Neutrophil (primary cell): Measurements from ENCODE around the gene AOPEP.

Experiments used
- H3K27ac ChIP-seq: fragments of 200-600 bp; sonication (generic); 2 replicates; pipeline ENCODE4 v1.5.1; 2016; ENCODE audit warnings: mild to moderate bottlenecking, moderate library complexity
- H3K27me3 ChIP-seq: fragments of 200-600 bp; sonication (generic); 2 replicates; pipeline ENCODE4 v1.6.0; 2016; ENCODE audit warnings: mild to moderate bottlenecking
- H3K36me3 ChIP-seq: fragments of 200-600 bp; sonication (generic); 2 replicates; pipeline ENCODE4 v1.5.1; 2017
- H3K4me1 ChIP-seq, 2 experiments: fragments of 200-600 bp in 1 of 2; sonication (generic) in 1 of 2; 1 replicate in 1 of 2; 2 replicates in 1 of 2; pipeline versions ENCODE4 v1.5.1 to v1.6.1; 2013 to 2016; ENCODE audit warnings: low read depth in 1 of 2, low read length in 1 of 2, mild to moderate bottlenecking in 1 of 2, moderate library complexity in 1 of 2; ENCODE audit not compliant: control insufficient read depth in 1 of 2, insufficient read depth in 1 of 2
- H3K4me3 ChIP-seq, 2 experiments: fragments of 200-600 bp in 1 of 2; sonication (generic) in 1 of 2; 1 replicate in 1 of 2; 2 replicates in 1 of 2; pipeline ENCODE4 v1.5.1; 2013 to 2016; ENCODE audit warnings: low read depth in 1 of 2, low read length in 1 of 2, mild to moderate bottlenecking in 1 of 2, moderate library complexity in 1 of 2
- H3K9me3 ChIP-seq: fragments of 200-600 bp; sonication (generic); 2 replicates; pipeline ENCODE4 v1.5.1; 2016
- TF ChIP-seq, protein P1 (sequence below): fragments of 200-600 bp; sonication (generic); IDR thresholded peaks from 2 replicates; pipeline ENCODE4 v1.5.1; 2016; ENCODE audit warnings: antibody characterized with exemption

AOPEP gene

DNA sequence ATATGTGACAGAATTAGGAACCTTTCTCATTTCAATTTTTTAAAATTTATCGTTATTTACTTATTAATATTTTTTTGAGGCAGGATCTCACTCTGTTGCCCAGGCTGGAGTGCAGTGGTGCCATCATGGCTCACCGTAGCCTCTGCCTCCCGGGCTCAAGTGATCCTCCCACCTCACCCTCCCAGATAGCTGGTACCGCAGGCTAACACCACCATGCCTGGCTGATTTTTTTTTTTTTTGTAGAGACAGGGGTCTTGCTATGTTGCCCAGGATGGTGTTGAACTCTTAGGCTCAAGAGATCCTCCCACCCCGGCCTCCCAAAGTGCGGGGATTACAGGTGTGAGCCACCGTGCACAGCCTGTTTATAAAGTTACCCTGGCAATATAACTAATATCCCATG lies 275.2 kb downstream of the AOPEP start:
- no peak overlapping the region for H3K27ac ChIP-seq
- peaks cover 77% of the 10 kb centered on the region for H3K27me3 ChIP-seq
- H3K4me1 ChIP-seq: peaks cover 9 to 11% of the 10 kb centered on the region in 2 experiments
- H3K4me3 ChIP-seq: no peak overlapping the region
- TF ChIP-seq, protein P1, sequence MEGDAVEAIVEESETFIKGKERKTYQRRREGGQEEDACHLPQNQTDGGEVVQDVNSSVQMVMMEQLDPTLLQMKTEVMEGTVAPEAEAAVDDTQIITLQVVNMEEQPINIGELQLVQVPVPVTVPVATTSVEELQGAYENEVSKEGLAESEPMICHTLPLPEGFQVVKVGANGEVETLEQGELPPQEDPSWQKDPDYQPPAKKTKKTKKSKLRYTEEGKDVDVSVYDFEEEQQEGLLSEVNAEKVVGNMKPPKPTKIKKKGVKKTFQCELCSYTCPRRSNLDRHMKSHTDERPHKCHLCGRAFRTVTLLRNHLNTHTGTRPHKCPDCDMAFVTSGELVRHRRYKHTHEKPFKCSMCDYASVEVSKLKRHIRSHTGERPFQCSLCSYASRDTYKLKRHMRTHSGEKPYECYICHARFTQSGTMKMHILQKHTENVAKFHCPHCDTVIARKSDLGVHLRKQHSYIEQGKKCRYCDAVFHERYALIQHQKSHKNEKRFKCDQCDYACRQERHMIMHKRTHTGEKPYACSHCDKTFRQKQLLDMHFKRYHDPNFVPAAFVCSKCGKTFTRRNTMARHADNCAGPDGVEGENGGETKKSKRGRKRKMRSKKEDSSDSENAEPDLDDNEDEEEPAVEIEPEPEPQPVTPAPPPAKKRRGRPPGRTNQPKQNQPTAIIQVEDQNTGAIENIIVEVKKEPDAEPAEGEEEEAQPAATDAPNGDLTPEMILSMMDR: no peak
- no peaks in the 10 kb centered on the region for H3K9me3 ChIP-seq
- H3K36me3 ChIP-seq: no peaks in the 10 kb centered on the region

DNA sequence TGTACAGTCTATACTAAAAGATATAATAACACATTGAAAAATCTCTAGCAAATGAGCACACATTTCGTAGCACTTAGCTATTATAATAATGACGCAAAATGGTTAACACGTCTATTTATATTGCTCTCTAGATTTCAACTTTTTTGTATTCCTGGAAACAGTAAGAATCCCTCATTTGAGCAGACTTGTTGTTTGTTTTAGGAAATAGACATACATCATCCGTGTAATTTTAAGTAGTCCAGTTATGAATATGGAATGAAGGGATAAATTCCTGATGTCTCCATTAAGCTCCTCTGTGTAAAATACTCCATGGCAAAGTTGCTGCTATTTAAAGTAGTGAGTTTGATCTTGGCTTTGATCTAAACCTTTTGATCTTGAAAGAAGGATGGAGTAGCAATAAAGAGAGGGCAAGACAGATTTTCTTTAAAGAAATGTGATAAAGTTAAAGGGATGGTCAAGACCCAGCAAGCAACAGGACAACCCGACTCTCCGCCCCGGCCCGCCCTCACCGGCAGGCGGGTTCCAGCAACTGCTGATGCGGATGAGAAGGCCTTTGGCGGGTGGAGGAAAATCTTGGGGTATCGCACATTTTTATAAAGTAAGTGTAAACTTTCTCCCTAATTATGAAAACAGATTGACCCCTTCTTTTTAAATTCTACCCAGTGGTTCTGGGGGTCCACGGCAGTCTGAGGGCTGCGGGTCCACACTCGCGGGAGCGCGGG lies 277.4 kb downstream of the AOPEP start:
- Histone ChIP-seq H3K4me3 (peak overlapping the region; percentile 31 to 45), H3K27ac (no peak overlapping the region), H3K27me3 (peaks cover 96% of the 10 kb centered on the region), H3K36me3 (no peaks in the 10 kb centered on the region), H3K9me3 (no peaks in the 10 kb centered on the region), H3K4me1 (peaks cover 9 to 11% of the 10 kb centered on the region in 2 experiments)
- TF ChIP-seq, protein P1: no peak

DNA sequence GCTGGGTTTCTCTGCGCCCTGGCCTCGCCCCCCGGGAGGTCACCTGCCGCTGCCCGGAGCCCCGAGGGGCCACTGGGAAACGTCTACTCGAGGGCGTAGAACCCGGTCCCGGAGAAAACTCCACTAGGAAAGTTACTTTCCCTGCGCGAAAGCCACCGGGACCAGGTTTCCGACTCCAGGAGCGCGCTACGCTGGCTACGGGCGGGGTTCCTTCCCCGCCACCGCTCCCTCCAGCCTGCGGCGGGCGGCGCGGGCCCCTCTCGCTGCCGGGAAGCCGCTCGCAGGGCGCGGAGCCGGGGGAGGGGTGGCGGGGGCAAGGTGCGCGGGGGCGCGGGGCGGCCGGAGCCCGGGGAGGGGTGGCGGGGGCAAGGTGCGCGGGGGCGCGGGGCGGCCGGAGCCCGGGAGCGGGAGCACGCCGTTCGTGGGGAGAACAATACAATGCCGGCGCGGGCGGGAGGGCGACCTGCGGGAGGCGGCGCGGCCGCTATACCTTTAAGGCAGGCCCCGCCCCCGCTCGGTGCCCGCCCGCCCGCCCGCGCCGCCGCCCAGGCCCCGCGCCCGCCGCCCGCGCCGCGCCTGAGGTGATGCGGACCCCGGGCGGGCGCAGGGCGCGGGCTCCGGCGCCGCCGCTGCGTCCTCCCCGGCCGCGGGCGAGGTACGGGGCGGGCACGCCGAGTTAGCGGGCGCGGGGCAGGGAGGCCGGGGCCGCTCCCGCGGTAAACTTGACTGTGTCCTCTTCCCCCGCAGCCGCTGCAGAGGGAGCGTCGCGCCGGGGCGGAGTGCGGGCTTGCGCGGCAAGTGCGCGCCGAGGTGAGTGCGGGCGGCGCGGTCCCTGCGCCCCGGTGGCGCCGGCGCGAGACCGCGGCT lies 278.1 kb downstream of the AOPEP start:
- Histone ChIP-seq H3K4me3 (peak overlapping the region; percentile 31 to 45), H3K4me1 (peaks cover 9 to 11% of the 10 kb centered on the region in 2 experiments), H3K27me3 (peaks cover 90% of the 10 kb centered on the region), H3K36me3 (no peaks in the 10 kb centered on the region), H3K27ac (no peak overlapping the region), H3K9me3 (no peaks in the 10 kb centered on the region)
- TF ChIP-seq, protein P1: no peak

DNA sequence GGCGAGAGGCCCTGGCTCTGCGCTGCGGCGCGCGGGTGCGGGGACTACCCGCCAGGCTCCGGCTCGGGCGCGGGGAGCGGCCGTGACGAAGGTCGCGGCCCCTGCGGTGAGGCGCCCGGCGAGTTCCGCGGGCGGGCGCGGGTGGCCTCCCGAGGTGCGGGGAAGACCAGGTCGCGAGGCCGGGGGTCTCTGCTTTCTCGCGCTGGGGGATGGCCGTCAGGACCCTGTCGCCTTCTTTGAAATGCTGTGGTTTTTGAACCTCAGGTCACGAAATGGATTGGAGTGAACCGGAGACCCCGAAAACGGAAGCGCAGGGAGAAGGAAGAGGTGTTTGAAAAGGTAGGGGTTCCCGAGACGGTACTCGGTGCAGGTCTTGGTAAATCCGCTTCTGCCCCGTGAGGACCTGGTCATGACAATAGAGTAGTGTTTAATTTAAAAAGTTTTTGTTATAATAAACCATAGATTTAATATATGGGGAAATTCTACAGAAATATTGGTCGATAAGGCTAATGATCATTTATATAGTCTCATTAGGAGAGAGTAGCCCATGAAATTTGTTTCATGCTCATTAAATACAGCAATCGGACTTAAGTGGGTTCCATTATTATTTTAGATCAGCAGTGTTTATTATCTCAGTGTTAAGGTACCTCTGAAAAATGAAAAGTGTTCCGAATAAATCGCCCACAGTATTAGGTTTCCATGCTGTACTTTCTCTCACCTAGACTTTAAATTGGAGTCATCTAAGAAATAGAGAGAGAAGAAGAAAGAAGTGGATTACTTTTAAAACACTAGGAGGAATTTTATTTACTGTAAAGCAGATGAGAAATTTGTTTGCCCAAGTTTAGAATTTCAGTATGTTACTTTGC lies 279.0 kb downstream of the AOPEP start:
- no peak overlapping the region for H3K27ac ChIP-seq
- TF ChIP-seq, protein P1: no peak
- no peaks in the 10 kb centered on the region for H3K36me3 ChIP-seq
- peaks cover 9 to 11% of the 10 kb centered on the region in 2 experiments for H3K4me1 ChIP-seq
- no peaks in the 10 kb centered on the region for H3K9me3 ChIP-seq
- H3K27me3 ChIP-seq: peaks cover 81% of the 10 kb centered on the region
- H3K4me3 ChIP-seq: peak overlapping the region; percentile 29 to 38

DNA sequence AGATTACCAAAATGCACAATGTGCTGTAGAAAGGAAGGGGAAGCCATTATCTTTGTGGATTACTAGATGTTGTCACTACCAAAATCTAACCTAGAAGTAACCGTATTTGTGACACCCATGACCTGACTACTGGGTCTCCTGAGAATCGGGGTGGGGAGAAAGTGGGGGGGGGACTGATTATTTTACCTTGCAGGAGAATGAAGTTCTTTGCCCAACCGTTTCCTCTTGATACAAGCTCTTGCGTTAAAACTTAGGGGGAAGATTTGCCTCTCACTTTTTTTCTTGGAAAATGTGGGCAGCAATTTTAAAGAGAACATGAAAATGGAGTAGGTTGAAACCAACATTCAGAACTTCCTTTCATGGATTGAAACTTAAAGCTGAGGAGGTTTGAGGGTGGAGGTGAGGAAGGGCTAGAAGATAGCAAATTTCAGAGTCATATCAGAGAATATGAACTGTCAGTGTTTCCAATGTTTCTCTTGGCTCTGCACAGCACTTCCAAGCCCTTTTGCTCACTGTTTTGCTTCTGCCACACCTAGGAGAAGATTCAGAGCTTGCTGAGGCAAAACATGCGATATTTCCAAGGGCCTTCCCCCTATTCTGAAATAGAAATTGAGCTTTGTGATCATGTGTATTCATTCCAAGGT lies 280.8 kb downstream of the AOPEP start:
- Histone ChIP-seq H3K27ac (no peak overlapping the region), H3K36me3 (no peaks in the 10 kb centered on the region), H3K4me3 (no peak overlapping the region), H3K9me3 (no peaks in the 10 kb centered on the region), H3K4me1 (peaks cover 9 to 11% of the 10 kb centered on the region in 2 experiments), H3K27me3 (peaks cover 63% of the 10 kb centered on the region)
- TF ChIP-seq, protein P1: no peak
